NT2/D1 (cell line): ENCODE measurements around the gene RNASE2.

ENCODE experiments used
- DNase-seq: peaks from one replicate; pipeline ENCODE4 v3.0.0-alpha.2; 2011; ENCODE audit warnings: low read depth, low spot score
- H3K27me3 ChIP-seq: 2 replicates; pipeline ENCODE4 v1.6.0; 2011; ENCODE audit warnings: mild to moderate bottlenecking; ENCODE audit not compliant: insufficient read length, insufficient read depth
- H3K36me3 ChIP-seq: 2 replicates; pipeline ENCODE4 v1.6.1; 2011; ENCODE audit warnings: mild to moderate bottlenecking, low read length, mixed read lengths; ENCODE audit not compliant: insufficient read depth, insufficient read length
- H3K4me1 ChIP-seq: 2 replicates; pipeline ENCODE4 v1.5.1; 2011; ENCODE audit not compliant: insufficient read depth, insufficient read length
- H3K4me3 ChIP-seq: 2 replicates; pipeline ENCODE4 v1.5.1; 2011; ENCODE audit warnings: low read depth; ENCODE audit not compliant: insufficient read length
- H3K9ac ChIP-seq: 2 replicates; pipeline ENCODE4 v1.6.0; 2011; ENCODE audit warnings: low read depth; ENCODE audit not compliant: insufficient read length
- H3K9me3 ChIP-seq: 2 replicates; pipeline ENCODE4 v1.5.1; 2011; ENCODE audit warnings: mild to moderate bottlenecking, low read length; ENCODE audit not compliant: insufficient read depth
- SUZ12 ChIP-seq: IDR thresholded peaks from 2 replicates; pipeline ENCODE4 v1.6.1; 2011; ENCODE audit not compliant: insufficient read length, insufficient read depth; ENCODE audit errors: extremely low read depth
- YY1 ChIP-seq: IDR thresholded peaks from 2 replicates; pipeline ENCODE4 v1.6.1; 2011; ENCODE audit not compliant: insufficient read length, insufficient read depth
- ZNF274 ChIP-seq: IDR thresholded peaks from 2 replicates; pipeline ENCODE4 v1.6.1; 2011; ENCODE audit warnings: mild to moderate bottlenecking, low read depth, low read length

Gene RNASE2

GRCh38 chr14:20998674-20999366 lies 43.5 kb downstream of the RNASE2 start, which contains the start of gene SLC39A2:
TSS of gene SLC39A2 (plus strand) at chr14:20999293. CDS start at chr14:20999447, 154 bp downstream.
- no peak within 1 kb of the TSS for H3K4me3 ChIP-seq
- DNase-seq = peak; percentile 8
- TF ChIP-seq ZNF274 = no peak
- TF ChIP-seq YY1 = no peak
- TF ChIP-seq SUZ12 = no peak

GRCh38 chr14:20999591-20999990 lies 44.3 kb downstream of the RNASE2 start:
- H3K27me3 ChIP-seq = no peaks in the 10 kb centered on the region
- H3K9ac ChIP-seq = no peak overlapping the region
- H3K9me3 ChIP-seq = no peaks in the 10 kb centered on the region
- peaks cover 6% of the 10 kb centered on the region for H3K4me1 ChIP-seq
- H3K4me3 ChIP-seq = no peak overlapping the region
- TF ChIP-seq YY1 = no peak
- TF ChIP-seq SUZ12 = no peak
- TF ChIP-seq ZNF274 = no peak
- H3K36me3 ChIP-seq = peaks cover 24% of the 10 kb centered on the region
- no peak for DNase-seq

More at GRCh38 chr14:20998674-20999366, 43.5 kb downstream of the RNASE2 start, which contains the start of gene SLC39A2:
- peaks cover 32% of the 10 kb centered on the region for H3K36me3 ChIP-seq
- H3K4me1 ChIP-seq = peaks cover 6% of the 10 kb centered on the region
- no peak within 1 kb of the TSS for H3K9ac ChIP-seq
- no peaks in the 10 kb centered on the region for H3K9me3 ChIP-seq
- no peaks in the 10 kb centered on the region for H3K27me3 ChIP-seq

GRCh38 chr14:21001218-21001617 lies 45.9 kb downstream of the RNASE2 start:
- no peak overlapping the region for H3K4me3 ChIP-seq
- no peaks in the 10 kb centered on the region for H3K9me3 ChIP-seq
- no peaks in the 10 kb centered on the region for H3K27me3 ChIP-seq
- H3K4me1 ChIP-seq = peaks cover 6% of the 10 kb centered on the region
- H3K36me3 ChIP-seq = peaks cover 8% of the 10 kb centered on the region
- no peak for DNase-seq
- no peak overlapping the region for H3K9ac ChIP-seq
- no peak for TF ChIP-seq SUZ12
- TF ChIP-seq ZNF274 = no peak
- no peak for TF ChIP-seq YY1

GRCh38 chr14:21003788-21004346 lies 48.6 kb downstream of the RNASE2 start:
- H3K9me3 ChIP-seq = no peaks in the 10 kb centered on the region
- TF ChIP-seq SUZ12 (no peak), YY1 (no peak), ZNF274 (no peak)

More at GRCh38 chr14:21003788-21004346, 48.6 kb downstream of the RNASE2 start:
- Histone ChIP-seq H3K4me1 (peaks cover 4% of the 10 kb centered on the region), H3K9ac (no peak overlapping the region), H3K4me3 (no peak overlapping the region), H3K27me3 (no peaks in the 10 kb centered on the region), H3K36me3 (no peaks in the 10 kb centered on the region)
- no peak for DNase-seq
